NB4 (cell line): ENCODE measurements around the gene OSBP2.
"Not testable (repeated sequence)": the region's sequence is repeated elsewhere in the genome, so short reads cannot be mapped to it uniquely, and the experiment has no call there.

ENCODE experiments used
- DNase-seq: peaks from one replicate; pipeline ENCODE4 v3.0.0; 2010; ENCODE audit warnings: low read depth
- H3K4me3 ChIP-seq: one replicate; pipeline ENCODE4 v1.5.1; 2011; ENCODE audit warnings: mild to moderate bottlenecking, low read depth, low read length, moderate library complexity
- MYC ChIP-seq: IDR thresholded peaks from 2 replicates; pipeline ENCODE4 v1.6.1; 2011; ENCODE audit warnings: low read depth, low read length
- POLR2A ChIP-seq: IDR thresholded peaks from 2 replicates; pipeline ENCODE4 v1.6.1; 2011; ENCODE audit warnings: mild to moderate bottlenecking; ENCODE audit not compliant: insufficient read length; ENCODE audit errors: extremely low read depth
- TF ChIP-seq, protein P1 (sequence below): IDR thresholded peaks from 2 replicates; pipeline ENCODE4 v1.6.1; 2011; ENCODE audit warnings: low read depth, low read length
- TF ChIP-seq, protein P2 (sequence below): IDR thresholded peaks from one replicate; pipeline ENCODE4 v1.5.1; 2012; ENCODE audit warnings: low read depth, low read length

The OSBP2 gene

DNA sequence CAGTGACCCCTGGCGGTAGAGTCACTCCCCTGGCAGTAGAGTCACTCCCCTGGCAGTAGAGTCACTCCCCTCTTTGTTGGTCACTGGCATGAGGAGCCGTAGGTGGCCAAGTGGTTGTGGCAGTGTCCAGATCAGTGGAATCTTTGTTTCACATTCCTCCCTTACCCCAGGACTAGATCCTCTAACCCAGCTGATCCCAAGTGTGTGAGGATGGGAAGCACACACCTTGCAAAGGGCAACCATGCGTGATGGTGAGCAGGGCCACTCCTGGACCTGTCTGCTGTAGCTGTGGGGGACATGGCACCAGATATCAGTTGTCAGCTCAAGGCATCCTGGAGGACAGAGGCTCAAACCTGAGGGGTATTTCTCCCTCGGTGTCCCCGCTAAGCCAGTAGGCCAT lies 37.8 kb downstream of the OSBP2 start:
- TF ChIP-seq, protein P1, sequence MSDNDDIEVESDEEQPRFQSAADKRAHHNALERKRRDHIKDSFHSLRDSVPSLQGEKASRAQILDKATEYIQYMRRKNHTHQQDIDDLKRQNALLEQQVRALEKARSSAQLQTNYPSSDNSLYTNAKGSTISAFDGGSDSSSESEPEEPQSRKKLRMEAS: no peak
- TF ChIP-seq MYC (no peak), POLR2A (no peak)
- TF ChIP-seq, protein P2, sequence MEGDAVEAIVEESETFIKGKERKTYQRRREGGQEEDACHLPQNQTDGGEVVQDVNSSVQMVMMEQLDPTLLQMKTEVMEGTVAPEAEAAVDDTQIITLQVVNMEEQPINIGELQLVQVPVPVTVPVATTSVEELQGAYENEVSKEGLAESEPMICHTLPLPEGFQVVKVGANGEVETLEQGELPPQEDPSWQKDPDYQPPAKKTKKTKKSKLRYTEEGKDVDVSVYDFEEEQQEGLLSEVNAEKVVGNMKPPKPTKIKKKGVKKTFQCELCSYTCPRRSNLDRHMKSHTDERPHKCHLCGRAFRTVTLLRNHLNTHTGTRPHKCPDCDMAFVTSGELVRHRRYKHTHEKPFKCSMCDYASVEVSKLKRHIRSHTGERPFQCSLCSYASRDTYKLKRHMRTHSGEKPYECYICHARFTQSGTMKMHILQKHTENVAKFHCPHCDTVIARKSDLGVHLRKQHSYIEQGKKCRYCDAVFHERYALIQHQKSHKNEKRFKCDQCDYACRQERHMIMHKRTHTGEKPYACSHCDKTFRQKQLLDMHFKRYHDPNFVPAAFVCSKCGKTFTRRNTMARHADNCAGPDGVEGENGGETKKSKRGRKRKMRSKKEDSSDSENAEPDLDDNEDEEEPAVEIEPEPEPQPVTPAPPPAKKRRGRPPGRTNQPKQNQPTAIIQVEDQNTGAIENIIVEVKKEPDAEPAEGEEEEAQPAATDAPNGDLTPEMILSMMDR: no peak
- no peak for DNase-seq
- H3K4me3 ChIP-seq: no peak overlapping the region

DNA sequence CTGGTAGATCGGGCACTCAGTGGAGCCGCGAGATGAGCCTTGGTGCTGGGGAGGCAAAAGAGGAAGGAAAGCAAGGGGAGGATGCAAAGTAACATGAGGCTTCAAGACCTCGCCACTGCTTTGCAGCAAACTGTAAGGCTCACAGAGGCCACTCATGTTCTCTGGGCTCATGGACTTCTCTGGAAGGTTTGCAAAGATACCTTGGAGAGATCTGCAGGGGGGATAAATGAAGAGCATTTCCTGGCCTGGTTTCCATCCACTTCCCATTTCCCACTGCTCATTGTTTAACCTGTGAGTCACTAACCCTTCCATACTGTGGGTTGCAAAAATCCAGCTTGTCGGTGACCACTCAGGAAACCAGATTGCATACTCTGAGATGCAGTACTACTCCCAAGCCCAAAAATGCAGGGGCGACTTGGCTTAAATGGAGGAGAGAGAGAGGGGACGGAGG lies 38.5 kb downstream of the OSBP2 start:
- peak; percentile 65 for DNase-seq
- TF ChIP-seq, protein P2: no peak
- TF ChIP-seq POLR2A (no peak), MYC (no peak)
- TF ChIP-seq, protein P1: no peak
- no peak overlapping the region for H3K4me3 ChIP-seq

DNA sequence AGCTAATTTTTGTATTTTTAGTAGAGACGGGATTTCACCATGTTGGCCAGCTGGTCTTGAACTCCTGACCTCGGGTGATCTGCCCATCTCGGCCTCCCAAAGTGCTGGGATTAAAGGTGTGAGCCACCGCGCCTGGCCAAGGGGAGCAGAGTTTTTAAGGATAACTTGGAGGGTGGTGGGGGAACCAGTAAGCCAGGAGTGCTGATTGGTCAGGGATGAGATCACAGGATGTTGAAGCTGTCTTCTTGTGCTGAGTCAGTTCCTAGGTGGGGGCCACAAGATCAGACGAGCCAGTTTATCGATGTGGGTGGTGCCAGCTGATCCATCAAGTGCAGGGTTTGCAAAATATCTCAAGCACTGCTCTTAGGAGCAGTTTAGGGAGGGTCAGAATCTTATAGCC lies 45.3 kb downstream of the OSBP2 start:
- DNase-seq, H3K4me3 ChIP-seq: not testable (repeated sequence)

DNA sequence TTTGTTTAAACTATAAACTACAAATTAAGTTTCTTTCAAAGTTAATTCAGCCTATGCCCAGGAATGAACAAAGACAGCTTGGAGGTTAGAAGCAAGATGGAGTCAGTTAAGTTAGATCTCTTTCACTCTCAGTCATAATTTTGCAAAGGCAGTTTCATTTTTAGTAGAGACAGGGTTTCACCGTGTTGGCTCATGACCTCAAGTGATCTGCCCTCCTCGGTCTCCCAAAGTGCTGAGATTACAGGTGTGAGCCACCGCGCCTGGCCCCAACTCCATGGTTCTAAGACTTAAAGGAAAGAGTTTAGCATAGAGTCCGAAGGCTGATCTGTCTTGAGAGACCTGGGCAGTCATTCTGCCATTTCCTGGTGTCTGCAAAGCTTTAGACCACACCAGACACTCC lies 45.8 kb downstream of the OSBP2 start:
- not testable (repeated sequence) for H3K4me3 ChIP-seq, DNase-seq

DNA sequence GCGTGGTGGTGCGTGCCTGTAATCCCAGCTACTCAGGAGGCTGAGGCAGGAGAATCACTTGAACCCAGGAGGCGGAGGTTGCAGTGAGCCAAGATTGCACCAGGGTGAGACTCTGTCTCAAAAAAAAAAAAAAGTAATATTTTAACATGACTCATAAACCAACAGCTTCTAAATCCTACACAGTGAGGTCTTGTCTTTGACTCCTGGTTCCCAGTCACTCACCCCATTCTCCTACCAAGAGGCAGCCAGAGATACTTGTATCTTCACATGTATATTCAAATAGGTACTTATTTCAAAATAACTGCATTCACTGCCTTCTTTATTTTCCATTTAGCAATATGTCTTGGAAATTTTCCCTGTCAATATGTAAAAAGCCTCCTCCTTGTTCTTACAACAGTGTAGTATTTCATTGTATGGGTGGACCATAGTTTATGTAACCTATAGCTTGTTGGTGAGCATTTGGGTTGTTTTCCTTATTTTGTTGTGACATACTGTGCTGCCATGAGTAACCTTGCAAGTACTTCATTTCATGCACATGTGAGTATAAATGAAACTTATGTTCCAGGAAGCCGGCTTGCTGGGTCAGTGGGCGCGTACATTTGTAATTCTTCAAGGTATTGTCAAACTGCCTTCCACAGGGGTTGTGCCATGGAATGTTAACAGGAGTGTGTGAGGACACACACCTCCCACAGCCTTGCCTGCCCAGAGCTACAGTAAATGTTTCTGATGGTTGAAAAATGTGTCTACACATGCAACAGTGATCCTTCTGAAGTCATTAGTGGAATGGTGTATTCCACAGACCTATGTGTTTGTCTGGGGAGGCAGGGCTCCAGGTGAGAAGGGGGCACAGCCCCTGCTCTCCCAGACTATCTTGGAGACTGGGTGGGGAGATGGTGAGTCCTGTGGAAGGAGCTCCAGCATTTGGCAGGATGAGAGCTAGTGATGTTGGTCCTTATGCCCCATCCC lies 47.9 kb downstream of the OSBP2 start:
- DNase-seq: no peak
- TF ChIP-seq POLR2A (no peak), MYC (no peak)
- TF ChIP-seq, protein P2: no peak
- TF ChIP-seq, protein P1: no peak
- no peak overlapping the region for H3K4me3 ChIP-seq

DNA sequence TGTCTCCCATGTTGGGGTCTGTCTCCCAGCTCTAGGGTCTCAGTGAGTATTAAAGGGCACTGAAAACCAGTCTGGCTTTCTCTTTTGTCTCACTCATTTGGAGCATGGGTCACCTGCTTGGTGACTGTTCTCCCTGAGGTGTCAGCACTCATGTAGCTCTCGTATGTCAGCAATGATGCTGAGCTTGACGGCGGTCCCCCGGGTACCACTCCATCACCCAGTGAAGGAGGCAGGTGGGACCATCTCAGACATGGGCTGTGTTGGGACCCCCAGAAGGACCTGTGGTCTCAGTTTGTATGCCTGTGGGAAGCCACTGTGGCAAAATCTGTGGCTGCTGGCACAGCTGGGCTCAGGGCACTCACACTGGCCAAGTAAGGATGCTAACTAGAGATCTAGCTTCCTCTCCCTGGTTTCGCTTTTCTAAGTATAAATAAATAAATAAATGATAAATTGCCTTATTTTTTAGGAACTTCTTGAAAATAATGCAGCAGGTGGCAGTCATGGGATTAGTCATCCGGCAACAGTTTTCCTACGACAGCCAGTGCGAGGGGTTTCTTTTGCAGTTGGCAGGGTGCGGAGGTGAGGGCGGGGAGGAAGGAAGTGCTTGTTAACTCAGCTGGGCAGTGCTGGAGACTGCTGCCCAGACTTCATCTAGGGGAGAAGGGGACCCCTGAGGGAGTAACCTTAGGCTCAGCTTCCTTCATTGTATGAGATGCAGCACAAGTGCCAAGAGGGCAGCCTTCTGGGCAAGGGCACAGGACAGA lies 48.8 kb downstream of the OSBP2 start:
- H3K4me3 ChIP-seq: no peak overlapping the region
- no peak for TF ChIP-seq POLR2A
- TF ChIP-seq, protein P2: no peak
- TF ChIP-seq, protein P1: no peak
- no peak for TF ChIP-seq MYC
- DNase-seq: no peak
